Fibroblast of lung (primary cell): ENCODE measurements around the gene APOO. TPM values are rescaled to one million over a fixed set of nuclear protein-coding genes. Genes with fewer than 3 reads are reported as not detected.

Source experiments
- DNase-seq, 2 donors: peaks; one replicate each; pipeline versions ENCODE4 v3.0.0 to v3.0.0-alpha.2; 2010; ENCODE audit warnings: low read depth in 2 of 2
- H2AFZ ChIP-seq: 2 replicates; pipeline ENCODE4 v1.5.1; 2012; ENCODE audit warnings: low read length, control low read depth, inconsistent platforms
- H3K27ac ChIP-seq: 2 replicates; pipeline ENCODE4 v1.5.1; 2011; ENCODE audit warnings: low read length, control low read depth; ENCODE audit not compliant: insufficient read depth
- H3K27me3 ChIP-seq: 2 replicates; pipeline ENCODE4 v1.5.1; 2011; ENCODE audit warnings: mild to moderate bottlenecking, low read length; ENCODE audit not compliant: control insufficient read depth, insufficient read depth
- H3K36me3 ChIP-seq: 2 replicates; pipeline ENCODE4 v1.5.1; 2011; ENCODE audit warnings: low read length; ENCODE audit not compliant: control insufficient read depth, insufficient read depth
- H3K4me1 ChIP-seq: 2 replicates; pipeline ENCODE4 v1.5.1; 2011; ENCODE audit warnings: low read length; ENCODE audit not compliant: control insufficient read depth, insufficient read depth; ENCODE audit errors: extremely low read depth
- H3K4me2 ChIP-seq: 2 replicates; pipeline ENCODE4 v1.5.1; 2011; ENCODE audit warnings: low read length, control low read depth; ENCODE audit not compliant: insufficient read depth; ENCODE audit errors: extremely low read depth
- H3K4me3 ChIP-seq, 4 experiments: fragments of 200-600 bp in 1 of 4; sonication (generic) in 1 of 4; replicated peaks in 1 of 4; 2 replicates each; pipeline ENCODE4 v1.5.1; 2011 to 2016; ENCODE audit warnings: low read length in 4 of 4, low read depth in 3 of 4, mild to moderate bottlenecking in 3 of 4, control low read depth in 2 of 4, inconsistent platforms in 1 of 4, mixed read lengths in 1 of 4; ENCODE audit not compliant: insufficient read depth in 1 of 4; ENCODE audit errors: control extremely low read depth in 1 of 4
- H3K79me2 ChIP-seq: 2 replicates; pipeline ENCODE4 v1.5.1; 2012; ENCODE audit warnings: mild to moderate bottlenecking, low read length, inconsistent platforms; ENCODE audit not compliant: control insufficient read depth, insufficient read depth
- H3K9ac ChIP-seq: 2 replicates; pipeline ENCODE4 v1.5.1; 2011; ENCODE audit warnings: mild to moderate bottlenecking, low read length, control low read depth; ENCODE audit not compliant: insufficient read depth
- H3K9me3 ChIP-seq: 2 replicates; pipeline ENCODE4 v1.5.1; 2012; ENCODE audit warnings: low read depth, low read length; ENCODE audit not compliant: control insufficient read depth, insufficient read depth
- H4K20me1 ChIP-seq: 2 replicates; pipeline ENCODE4 v1.5.1; 2011; ENCODE audit warnings: low read length; ENCODE audit not compliant: control insufficient read depth, insufficient read depth; ENCODE audit errors: extremely low read depth
- EZH2 ChIP-seq: IDR thresholded peaks from 2 replicates; pipeline ENCODE4 v1.5.1; 2012; ENCODE audit warnings: low read length, control low read depth, mild to moderate bottlenecking; ENCODE audit errors: missing control alignments
- polyA plus RNA-seq, 2 donors: library from polyadenylated mRNA; depleted of rRNA in 1 of 2; stranded (reverse) in 1 of 2; unstranded in 1 of 2; fragments of >200 nt; gene quantifications; 2 replicates each; pipeline ENCODE4 v1.2.1, GENCODE V29; 2011 to 2012; ENCODE audit warnings: missing spikeins in 1 of 2
- total RNA-seq: library from RNA; depleted of rRNA; stranded (reverse); fragments of >200 nt; gene quantifications from 2 replicates; pipeline ENCODE4 v1.2.1, GENCODE V29; 2014
- TF ChIP-seq, protein P1 (sequence below), 2 donors: IDR thresholded peaks in 1 of 2; conservative IDR thresholded peaks in 1 of 2; 1 replicate in 1 of 2; 2 replicates in 1 of 2; pipeline ENCODE4 v1.5.1; 2011 to 2012; ENCODE audit warnings: low read length in 2 of 2, control low read depth in 1 of 2, inconsistent platforms in 1 of 2, low read depth in 1 of 2, mild to moderate bottlenecking in 1 of 2

The APOO gene
- total and polyA plus RNA-seq, 2 donors (not counting 1 experiment from before 2014, with no cell fraction given) = 8.1 to 17.0 TPM

DNA sequence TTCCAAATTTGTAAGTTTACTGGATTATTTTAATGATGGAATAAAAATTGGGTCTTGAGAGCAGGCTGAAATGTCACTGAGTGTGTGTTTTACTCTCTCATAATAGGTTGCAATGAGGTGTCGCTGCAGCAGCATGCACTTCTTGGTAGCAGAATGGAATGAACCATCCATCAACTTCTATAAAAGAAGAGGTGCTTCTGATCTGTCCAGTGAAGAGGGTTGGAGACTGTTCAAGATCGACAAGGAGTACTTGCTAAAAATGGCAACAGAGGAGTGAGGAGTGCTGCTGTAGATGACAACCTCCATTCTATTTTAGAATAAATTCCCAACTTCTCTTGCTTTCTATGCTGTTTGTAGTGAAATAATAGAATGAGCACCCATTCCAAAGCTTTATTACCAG lies 122.2 kb downstream of the APOO start:
- Histone ChIP-seq H3K79me2 (no peaks in the 10 kb centered on the region), H3K9ac (no peak overlapping the region), H3K9me3 (no peaks in the 10 kb centered on the region), H3K4me3 (peak overlapping the region in 2 of 4 experiments; percentile 81 to 87), H3K36me3 (no peaks in the 10 kb centered on the region), H3K4me1 (no peaks in the 10 kb centered on the region), H3K4me2 (no peak overlapping the region), H3K27ac (no peak overlapping the region), H4K20me1 (no peaks in the 10 kb centered on the region), H3K27me3 (no peaks in the 10 kb centered on the region), H2AFZ (no peak overlapping the region)
- DNase-seq = no peak
- TF ChIP-seq EZH2 = no peak
- TF ChIP-seq, protein P1, sequence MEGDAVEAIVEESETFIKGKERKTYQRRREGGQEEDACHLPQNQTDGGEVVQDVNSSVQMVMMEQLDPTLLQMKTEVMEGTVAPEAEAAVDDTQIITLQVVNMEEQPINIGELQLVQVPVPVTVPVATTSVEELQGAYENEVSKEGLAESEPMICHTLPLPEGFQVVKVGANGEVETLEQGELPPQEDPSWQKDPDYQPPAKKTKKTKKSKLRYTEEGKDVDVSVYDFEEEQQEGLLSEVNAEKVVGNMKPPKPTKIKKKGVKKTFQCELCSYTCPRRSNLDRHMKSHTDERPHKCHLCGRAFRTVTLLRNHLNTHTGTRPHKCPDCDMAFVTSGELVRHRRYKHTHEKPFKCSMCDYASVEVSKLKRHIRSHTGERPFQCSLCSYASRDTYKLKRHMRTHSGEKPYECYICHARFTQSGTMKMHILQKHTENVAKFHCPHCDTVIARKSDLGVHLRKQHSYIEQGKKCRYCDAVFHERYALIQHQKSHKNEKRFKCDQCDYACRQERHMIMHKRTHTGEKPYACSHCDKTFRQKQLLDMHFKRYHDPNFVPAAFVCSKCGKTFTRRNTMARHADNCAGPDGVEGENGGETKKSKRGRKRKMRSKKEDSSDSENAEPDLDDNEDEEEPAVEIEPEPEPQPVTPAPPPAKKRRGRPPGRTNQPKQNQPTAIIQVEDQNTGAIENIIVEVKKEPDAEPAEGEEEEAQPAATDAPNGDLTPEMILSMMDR (conservative IDR thresholded peaks at IDR 0.05 in 1 of 2, IDR thresholded peaks at IDR 0.05 in 1 of 2; ENCODE audit: low read depth in 1 of 2, low read length in 2 of 2) = no peak

DNA sequence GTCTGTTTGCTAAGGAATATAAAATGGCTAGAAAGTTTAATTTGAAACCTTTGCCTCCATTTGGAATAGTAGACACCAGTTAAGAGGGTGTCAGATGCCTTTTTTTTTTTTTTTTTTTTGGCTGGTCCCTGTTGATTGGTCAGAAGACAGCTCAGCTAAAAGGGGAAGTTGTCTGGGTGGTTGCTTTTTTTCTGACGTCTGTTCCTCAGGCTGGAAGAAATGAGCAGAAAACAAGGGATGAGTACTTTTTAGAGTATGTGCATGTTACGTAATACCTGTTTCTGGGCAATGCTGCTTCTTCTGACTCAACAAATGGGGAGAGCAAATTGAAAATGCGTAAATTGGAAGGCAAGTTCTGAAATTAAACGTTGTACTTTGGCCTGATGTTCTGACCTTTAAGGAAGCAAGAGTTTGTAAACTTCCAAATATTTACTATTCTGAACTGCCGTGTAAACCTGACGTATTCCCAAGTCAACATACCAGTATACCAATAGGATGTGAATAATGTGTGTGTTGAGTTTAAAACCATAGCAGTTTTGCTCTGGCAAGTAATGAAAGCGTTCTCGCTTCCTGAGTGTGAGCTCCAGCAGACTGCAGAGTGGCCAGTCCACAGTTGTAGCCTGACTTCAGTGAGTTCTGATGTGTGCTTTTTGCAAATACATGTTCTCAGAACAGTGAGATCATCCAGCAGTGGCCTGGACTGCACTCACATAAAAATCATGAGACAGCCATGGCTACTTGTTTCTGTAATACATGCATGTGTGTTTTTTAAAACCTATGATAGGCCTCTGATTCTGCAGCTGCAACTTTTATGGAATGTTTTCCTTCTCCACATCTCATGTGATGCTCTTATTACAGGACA lies 123.0 kb downstream of the APOO start:
- H3K9ac ChIP-seq = no peak overlapping the region
- DNase-seq = peak; percentile 83 to 94
- no peaks in the 10 kb centered on the region for H3K36me3 ChIP-seq
- H3K27ac ChIP-seq = peak overlapping the region; percentile 92
- peak overlapping the region; percentile 65 for H3K4me2 ChIP-seq
- no peak for TF ChIP-seq EZH2
- TF ChIP-seq, protein P1 (conservative IDR thresholded peaks at IDR 0.05 in 1 of 2, IDR thresholded peaks at IDR 0.05 in 1 of 2; ENCODE audit: low read depth in 1 of 2, low read length in 2 of 2) = no peak
- no peaks in the 10 kb centered on the region for H3K27me3 ChIP-seq
- no peaks in the 10 kb centered on the region for H3K9me3 ChIP-seq
- H2AFZ ChIP-seq = no peak overlapping the region
- no peaks in the 10 kb centered on the region for H3K79me2 ChIP-seq
- H4K20me1 ChIP-seq = no peaks in the 10 kb centered on the region
- H3K4me3 ChIP-seq = peak overlapping the region; percentile 28 to 87 (median 63)
- H3K4me1 ChIP-seq = no peaks in the 10 kb centered on the region

DNA sequence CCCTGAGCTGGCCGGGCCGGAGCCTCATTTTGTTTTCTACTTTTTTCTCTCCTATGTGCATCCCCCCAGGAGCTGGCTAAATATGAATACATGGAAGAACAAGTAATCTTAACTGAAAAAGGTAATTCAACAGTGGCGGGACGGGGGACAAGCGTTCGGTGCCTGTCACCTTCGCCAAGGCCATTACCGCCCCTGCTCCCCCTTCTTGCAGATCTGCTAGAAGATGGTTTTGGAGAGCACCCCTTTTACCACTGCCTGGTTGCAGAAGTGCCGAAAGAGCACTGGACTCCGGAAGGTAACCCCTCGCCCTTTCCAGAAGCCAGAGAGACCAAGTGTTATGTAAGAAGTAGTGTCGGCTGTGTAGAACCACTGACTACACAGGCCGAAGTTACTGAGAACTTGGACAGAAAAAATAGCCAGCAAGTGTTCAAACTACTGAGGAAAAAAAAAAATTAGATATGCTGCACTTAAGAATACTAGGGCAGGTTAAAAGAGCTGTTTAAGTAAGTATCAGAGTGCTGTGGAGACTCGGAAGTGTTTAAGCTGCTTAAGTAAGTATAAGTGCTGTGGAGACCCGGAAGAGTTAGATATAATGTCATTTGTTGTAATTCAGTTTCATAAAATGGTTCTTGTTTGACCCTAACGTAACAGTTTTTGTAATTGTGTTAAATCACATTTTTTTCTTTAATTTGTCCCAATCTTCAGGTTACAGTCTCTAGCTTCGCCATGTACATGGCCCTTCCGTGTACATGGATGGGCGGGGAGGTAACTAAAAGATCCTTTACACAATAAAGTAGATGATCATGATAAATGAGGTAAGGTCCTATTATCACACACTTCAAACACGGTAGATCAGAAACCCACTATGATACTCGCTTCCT lies 123.9 kb downstream of the APOO start:
- no peaks in the 10 kb centered on the region for H3K9me3 ChIP-seq
- H2AFZ ChIP-seq = no peak overlapping the region
- no peaks in the 10 kb centered on the region for H4K20me1 ChIP-seq
- peak overlapping the region; percentile 28 to 87 (median 63) for H3K4me3 ChIP-seq
- H3K79me2 ChIP-seq = no peaks in the 10 kb centered on the region
- H3K4me1 ChIP-seq = no peaks in the 10 kb centered on the region
- peak; percentile 13 to 28 for DNase-seq
- peak overlapping the region; percentile 48 for H3K9ac ChIP-seq
- H3K27ac ChIP-seq = peak overlapping the region; percentile 92
- no peak for TF ChIP-seq EZH2
- TF ChIP-seq, protein P1 (conservative IDR thresholded peaks at IDR 0.05 in 1 of 2, IDR thresholded peaks at IDR 0.05 in 1 of 2; ENCODE audit: low read depth in 1 of 2, low read length in 2 of 2) = no peak
- H3K36me3 ChIP-seq = no peaks in the 10 kb centered on the region
- peak overlapping the region; percentile 54 for H3K4me2 ChIP-seq
- no peaks in the 10 kb centered on the region for H3K27me3 ChIP-seq
